ENCODE data around the gene ZEB1.
"Not testable (repeated sequence)": the region's sequence is repeated elsewhere in the genome, so short reads cannot be mapped to it uniquely, and the experiment has no call there.

ZEB1 gene

DNA sequence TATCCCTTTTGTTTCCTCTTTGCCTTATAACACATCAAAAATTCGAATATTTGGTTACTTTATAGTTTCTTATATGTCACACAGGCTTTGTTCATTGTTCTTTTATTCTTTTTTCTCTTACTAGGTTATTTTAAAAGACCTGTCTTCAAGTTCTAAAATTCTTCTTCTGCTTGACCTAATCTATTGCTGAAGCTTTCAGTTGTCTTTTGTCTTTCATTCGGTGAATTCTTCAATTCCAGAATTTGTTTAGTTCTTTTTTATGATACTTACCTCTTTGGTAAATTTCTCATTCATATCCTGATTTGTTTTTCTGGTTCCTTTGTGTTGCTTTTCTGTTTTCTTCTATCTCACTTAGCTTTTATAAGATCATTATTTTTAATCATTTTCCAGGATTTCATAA lies 188.4 kb downstream of the ZEB1 start:
- no peak for DNase-seq (ENCODE audit: low spot score)

DNA sequence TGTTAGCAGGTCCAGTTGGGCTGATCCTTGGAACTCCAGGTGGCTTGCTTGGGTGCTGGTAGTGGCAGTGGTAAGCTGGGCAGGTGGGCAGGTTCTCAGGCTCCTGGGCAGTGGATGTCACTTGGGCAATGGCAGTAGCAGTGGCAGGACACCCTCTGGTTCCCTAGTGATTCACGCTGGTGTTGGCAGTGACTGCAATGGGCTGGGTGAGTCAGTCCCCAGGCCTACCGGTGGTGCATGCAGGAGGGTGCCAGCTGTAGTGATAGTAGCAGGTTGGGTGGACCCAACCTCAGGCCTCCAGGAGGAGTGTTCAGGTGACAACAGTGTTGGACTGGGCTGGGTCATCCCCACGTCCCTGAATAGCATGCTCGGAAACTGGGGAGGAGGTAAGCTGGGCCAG lies 189.2 kb downstream of the ZEB1 start:
- no peak for DNase-seq (ENCODE audit: low spot score)

DNA sequence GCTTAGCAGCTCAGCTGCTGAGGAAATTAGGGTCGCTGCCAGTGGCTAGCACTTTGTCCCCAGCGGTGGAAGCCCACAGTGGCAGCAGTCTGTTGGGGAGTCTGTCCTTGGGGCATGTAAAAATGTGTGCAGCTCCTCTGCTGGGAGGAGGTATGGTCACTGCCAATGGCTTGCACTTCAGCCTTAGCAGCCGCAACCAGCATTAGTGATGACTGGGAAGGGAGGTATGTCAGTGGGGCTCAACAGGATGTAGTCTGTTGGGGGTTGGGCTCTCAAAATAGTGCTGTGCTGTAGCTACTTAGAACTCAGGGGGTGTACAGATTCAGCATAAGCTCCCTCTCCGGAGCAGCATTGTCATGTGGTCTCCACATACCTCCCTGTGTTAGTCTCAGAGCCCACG lies 189.9 kb downstream of the ZEB1 start:
- no peak for DNase-seq (ENCODE audit: low spot score)

DNA sequence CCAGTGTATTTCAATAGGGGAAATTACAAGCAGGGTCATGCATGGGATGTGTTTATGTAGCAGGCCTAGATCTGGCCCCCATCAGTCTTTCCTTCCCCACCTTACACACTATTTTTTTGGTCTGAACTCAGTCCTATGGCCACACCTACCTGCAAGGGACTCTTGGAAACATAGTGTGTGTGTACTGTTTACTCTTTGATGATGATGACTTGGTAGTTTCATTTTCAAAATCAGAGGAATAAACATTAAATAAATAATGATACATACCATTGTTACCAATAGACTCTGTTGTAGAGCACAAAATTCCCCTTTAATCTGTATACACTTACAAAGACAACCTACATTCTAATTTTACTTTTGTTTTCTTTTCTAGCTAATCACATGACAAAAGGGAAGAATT lies 191.0 kb downstream of the ZEB1 start:
- DNase-seq (ENCODE audit: low spot score), result no peak

DNA sequence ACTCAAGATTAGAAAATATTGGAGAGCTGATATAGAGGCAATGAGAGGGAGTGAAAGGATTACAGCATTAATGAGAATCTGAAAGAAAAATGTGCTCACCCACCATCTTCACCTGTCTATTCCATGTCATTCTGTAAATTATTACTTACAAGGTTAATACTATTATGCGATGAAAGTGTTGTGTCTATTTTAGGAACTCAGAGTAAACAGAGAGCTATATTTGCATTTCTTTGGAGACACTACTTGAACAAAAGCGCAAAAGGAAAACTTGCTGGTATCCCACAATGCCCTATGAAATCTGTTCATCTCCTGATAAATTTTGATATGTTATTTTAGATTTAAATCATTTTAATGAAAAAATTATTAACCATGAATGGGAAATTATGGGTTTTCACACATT lies 196.1 kb downstream of the ZEB1 start:
- DNase-seq (ENCODE audit: low spot score), result no peak

DNA sequence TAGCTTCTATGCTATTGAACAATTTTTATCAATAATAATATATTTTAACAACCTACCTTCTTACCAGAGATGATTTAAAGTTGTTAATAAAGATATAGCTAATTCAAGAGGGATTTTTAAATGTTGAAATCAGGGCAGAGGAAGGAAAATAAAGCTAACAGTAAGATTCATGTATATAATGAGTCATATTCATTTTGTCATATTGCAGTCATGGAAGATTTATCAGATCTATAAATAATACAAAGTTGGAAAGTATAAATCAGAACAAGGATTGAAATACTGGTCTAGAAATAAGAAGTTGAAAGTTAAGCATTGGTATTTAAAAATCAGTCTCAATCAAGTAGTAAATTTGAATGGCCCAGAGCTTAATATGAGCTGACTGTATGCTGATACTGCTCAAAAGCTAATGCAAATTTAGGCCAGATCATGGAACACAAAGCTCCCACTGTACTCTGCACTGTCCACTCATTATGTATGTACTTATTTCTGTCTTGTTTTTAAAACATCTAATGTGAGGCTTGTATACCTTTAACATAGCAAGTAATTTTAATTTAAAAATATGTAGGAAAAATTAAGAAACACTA lies 196.9 kb downstream of the ZEB1 start:
- DNase-seq (ENCODE audit: low spot score), result no peak

DNA sequence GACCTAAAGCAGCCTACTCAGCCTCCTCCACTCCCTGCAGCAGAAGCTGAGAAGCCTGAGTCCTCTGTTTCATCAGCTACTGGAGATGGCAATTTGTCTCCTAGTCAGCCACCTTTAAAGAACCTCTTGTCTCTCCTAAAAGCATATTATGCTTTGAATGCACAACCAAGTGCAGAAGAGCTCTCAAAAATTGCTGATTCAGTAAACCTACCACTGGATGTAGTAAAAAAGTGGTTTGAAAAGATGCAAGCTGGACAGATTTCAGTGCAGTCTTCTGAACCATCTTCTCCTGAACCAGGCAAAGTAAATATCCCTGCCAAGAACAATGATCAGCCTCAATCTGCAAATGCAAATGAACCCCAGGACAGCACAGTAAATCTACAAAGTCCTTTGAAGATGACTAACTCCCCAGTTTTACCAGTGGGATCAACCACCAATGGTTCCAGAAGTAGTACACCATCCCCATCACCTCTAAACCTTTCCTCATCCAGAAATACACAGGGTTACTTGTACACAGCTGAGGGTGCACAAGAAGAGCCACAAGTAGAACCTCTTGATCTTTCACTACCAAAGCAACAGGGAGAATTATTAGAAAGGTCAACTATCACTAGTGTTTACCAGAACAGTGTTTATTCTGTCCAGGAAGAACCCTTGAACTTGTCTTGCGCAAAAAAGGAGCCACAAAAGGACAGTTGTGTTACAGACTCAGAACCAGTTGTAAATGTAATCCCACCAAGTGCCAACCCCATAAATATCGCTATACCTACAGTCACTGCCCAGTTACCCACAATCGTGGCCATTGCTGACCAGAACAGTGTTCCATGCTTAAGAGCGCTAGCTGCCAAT lies 202.2 kb downstream of the ZEB1 start:
- no peak for DNase-seq (ENCODE audit: low spot score)

DNA sequence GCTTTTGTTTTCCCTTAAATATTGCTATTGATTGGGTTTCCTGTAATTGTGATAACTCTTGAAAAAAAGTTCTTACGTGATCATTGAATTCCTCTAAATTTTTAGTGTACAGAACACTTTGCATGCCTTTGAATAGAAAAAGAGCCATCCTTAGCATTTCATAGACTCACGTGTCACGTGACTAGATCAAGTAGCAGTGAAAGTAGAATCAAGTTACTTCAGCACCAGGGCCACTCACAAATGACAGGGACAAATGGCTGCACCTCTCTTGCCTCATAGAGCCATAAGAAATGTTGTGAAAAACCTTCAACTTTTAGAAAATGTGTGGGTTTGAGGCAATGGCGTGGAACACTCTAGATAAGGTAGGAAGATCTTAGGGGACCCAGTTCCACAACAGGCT lies 203.8 kb downstream of the ZEB1 start:
- no peak for DNase-seq (ENCODE audit: low spot score)

DNA sequence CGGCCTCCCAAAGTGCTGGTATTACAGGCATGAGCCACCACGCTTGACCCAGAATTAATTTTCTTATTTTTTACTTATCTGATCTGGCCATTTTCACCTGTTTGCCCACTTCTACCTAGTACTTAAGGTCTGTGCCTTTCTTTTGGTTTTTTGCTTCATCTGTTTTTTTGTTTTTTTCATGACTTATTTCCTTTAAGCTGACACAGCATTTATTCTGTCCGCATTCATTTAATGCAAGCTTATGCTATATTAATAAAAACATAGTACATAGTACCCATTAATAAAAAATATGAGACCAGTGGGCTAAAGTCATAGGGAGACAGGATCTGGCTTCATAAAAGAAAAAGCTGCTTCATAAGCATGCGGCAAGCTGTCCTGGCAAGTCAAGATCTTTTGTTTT lies 205.4 kb downstream of the ZEB1 start:
- DNase-seq (ENCODE audit: low spot score), result no peak

DNA sequence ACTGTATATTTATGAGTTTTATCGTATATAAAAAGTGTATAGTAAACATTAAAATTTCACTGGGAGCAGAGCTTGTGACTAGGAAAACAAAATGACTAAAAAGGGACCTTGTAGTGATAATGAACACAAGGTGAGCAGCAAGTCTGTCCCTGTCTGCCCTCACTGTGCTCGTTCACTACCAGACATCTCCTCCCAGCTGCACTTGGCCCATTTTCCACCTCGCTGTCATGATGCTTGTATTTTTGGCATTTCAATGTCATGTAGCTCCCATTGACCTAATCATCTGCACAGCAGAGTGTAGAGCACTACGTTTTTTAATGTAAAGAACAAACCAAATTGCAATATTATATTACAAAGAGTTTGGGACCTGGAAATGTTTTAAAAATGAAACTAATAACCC lies 207.2 kb downstream of the ZEB1 start:
- no peak for DNase-seq (ENCODE audit: low spot score)

DNA sequence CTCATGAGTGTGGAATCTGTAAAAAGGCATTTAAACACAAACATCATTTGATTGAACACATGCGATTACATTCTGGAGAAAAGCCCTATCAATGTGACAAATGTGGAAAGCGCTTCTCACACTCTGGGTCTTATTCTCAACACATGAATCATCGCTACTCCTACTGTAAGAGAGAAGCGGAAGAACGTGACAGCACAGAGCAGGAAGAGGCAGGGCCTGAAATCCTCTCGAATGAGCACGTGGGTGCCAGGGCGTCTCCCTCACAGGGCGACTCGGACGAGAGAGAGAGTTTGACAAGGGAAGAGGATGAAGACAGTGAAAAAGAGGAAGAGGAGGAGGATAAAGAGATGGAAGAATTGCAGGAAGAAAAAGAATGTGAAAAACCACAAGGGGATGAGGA lies 207.7 kb downstream of the ZEB1 start:
- peak; percentile 57 for DNase-seq (ENCODE audit: low spot score)

DNA sequence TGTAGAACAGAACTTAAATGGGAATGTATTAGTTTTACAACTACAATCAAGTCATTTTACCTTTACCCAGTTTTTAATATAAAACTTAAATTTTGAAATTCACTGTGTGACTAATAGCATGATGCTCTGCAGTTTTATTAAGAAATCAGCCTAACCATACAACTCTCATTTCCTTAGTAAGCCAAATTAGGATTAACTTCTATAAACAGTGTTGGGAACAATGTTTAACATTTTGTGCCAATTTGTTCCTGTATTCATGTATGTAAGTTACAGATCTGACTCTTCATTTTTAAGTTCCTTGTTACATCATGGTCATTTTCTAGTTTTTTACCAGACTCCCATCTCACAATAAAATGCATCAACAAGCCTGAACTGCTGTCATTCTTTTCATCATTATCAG lies 209.8 kb downstream of the ZEB1 start:
- no peak for DNase-seq (ENCODE audit: low spot score)

DNA sequence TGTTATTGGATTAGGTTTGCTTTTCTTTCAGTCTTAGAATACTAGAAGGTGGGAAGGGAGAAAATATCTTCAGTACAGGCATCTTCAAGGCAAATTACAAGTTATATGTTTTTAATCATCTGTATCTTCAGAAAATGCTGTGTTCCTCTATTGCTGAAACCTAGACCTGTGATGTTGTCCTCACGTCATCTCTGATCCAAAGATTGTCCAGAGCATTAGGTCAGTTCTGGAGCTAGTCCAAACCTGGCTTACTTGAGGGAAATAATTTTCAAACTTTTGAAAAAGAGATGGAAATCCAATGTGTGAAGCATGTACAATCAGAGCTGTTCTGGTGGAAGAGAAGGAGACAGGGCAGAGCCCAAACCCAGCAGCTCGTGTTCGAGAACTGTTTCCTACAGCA lies 217.3 kb downstream of the ZEB1 start:
- no peak for DNase-seq (ENCODE audit: low spot score)

DNA sequence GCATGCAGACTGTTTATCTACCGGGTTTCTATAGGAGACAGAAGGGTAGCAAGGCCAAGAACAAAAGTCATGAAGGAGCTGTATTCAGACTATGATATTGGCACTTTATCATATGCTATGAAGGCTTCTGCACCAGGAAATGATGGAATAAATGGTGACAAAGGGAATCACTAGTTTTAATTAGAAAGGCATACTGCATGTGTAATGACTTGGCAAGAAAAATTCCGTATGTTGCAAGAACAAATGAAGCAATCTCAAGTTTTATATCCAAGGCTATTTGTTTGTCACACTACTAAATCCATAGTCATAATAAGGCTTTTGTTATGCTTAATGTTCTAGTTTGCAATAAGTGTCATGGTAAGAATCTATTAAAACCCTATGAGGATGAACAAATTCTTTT lies 230.9 kb downstream of the ZEB1 start:
- DNase-seq (ENCODE audit: low spot score), result no peak

DNA sequence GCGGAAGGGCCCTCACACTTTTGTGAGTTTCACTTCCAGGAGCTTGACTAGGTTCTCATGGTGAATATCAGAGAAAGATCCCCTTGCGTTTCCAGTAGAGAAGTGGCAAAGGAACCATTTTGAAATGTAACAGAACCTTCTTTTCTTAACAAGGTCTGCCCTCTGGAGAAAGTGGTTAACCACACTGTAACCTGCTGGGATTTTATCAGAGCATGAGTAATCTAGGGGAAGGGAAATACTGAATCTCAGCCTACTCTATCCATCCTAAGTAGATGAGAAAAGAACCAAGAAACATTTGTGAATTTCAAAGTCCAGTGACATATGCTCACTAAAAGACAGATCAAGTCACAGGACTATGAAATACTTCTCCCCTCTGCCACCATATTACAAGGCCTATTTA lies 235.5 kb downstream of the ZEB1 start:
- DNase-seq (ENCODE audit: low spot score), result no peak

DNA sequence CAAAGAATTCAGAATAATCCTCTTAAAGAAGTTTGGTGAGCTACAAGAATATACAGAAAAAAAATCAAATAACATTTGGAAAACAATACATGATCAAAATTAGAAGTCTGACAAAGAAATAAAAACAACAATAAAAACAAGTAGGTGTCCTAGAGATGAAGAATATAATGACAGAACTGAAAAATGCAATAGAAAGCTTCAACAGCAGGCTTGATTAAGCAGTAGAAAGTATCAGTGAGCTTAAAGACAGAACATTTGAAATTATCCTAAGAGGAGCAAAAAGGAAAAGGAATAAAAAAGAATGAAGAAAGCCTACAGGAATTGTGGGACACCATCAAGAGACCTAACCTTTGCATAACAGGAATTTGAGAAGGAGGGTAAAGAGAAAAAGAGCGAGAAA lies 238.8 kb downstream of the ZEB1 start:
- DNase-seq (ENCODE audit: low spot score), result no peak

DNA sequence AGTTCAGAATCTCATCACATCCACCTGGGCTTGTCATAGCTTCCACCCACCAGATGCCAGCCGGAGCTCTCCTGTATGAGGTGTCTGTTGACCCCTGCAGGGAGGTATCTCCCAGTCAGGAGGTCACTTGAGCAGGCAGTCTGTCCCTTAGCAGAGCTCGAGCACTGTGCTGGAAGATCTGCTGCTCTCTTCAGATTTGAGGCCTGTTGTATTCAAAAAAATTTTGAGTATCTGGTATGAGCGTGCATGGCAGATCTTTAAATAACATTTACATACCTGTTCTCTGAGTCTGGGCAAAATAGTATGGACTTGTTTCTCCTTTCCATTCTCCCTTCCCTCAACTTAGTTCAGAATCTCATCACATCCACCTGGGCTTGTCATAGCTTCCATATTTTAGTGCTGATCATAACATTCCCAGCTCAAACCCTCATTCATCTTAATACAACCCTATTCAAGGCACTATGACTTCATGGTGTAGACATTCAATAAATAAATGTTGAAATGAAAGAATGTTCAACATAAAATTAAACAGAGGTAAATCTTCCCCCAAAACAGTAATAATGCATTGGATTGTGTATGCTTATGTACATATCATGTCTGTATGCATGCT lies 249.3 kb downstream of the ZEB1 start:
- DNase-seq (ENCODE audit: low spot score), result not testable (repeated sequence)

DNA sequence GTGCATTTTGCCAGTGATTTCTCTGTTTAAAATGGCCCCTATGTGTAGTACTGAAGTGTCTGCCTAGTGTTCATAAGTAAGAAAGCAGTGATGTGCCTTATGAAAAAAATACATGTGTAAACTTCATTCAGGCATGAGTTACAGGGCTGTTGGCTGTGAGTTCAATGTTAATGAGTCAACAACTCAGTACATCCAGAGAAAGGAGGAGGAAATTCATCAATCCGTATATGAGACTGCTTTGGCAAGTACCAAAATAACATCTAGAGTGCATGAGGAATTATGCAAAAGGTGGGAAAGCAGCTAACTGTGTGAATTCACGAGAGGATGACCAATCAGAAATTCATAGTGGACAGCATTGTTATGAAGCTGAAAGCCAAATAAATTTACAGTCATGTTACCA lies 255.6 kb downstream of the ZEB1 start:
- no peak for DNase-seq (ENCODE audit: low spot score)

DNA sequence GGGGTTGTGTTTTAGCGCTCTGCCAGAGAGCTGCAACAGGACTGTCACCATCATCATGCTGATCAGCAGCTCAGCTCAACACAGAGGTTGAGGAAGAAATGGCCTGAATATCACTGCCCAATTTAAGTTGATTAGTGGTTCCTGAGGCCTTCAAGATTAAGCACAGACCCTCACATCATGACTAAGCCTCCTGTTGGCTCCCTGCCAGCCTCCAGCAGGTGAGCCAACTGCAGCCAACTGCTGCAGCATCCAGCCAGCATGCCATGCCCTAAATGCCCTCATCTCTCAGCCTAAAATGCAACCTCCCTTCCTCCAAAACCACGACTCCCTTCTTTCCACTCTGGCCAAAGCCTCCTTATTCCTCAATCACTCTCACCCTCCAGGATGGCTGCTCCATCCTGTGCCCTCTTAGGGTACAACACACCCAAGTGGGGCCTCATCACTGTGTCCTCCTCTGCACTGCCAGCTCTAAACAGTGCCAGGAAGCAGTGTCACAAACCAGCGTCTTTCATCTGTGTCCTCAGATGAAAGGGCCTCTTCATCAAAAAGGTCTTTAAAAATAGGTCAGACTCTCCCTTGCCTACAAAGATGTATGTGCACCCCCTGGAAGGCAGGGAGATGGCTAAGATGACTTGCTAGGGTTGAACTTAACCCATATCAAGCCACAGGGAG lies 259.3 kb downstream of the ZEB1 start:
- DNase-seq (ENCODE audit: low spot score), result no peak

DNA sequence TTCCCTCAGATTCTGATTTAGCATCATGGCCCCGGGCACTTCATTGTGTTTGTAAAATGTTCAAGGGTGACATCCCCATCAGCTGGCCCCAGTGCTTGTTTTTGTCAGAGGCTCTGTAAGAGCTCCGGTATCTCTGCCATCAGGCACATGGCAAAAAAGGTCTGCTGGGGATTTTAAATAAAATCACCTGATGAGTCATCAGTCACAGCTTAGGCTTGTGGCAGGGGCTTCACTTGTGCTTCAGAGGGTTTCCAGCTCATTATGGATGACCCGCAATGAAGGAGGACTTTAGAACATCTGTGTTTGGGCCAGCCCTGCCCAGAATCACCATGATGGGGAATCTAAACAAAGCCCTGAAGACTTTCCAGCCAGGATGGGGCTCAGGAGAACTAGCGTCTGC lies 259.9 kb downstream of the ZEB1 start:
- DNase-seq (ENCODE audit: low spot score), result no peak
